Activated naive CD8-positive, alpha-beta T cell treated with anti-CD3 and anti-CD28 coated beads, Interleukin-2, amount 50 U/mL, for 24 hours (primary cell): ENCODE measurements around the gene RELN.

Experiments used
- ATAC-seq: fragments of 150-1000 bp; cut with Tn5 transposase; one replicate; pipeline ENCODE4 v1.10.0; 2021
- DNase-seq: peaks from one replicate; pipeline ENCODE4 v3.0.0; 2021
- H3K27ac Mint-ChIP-seq: one replicate; pipeline ENCODE4 v1.8.0; 2021; ENCODE audit warnings: mild to moderate bottlenecking, mixed read lengths
- H3K27me3 Mint-ChIP-seq: one replicate; pipeline ENCODE4 v1.8.0; 2021; ENCODE audit warnings: mixed read lengths
- H3K36me3 Mint-ChIP-seq: one replicate; pipeline ENCODE4 v1.8.0; 2021; ENCODE audit warnings: low read depth, mixed read lengths
- H3K4me1 Mint-ChIP-seq: one replicate; pipeline ENCODE4 v1.8.0; 2021; ENCODE audit warnings: mixed read lengths
- H3K4me3 Mint-ChIP-seq: one replicate; pipeline ENCODE4 v1.8.0; 2021; ENCODE audit warnings: mild to moderate bottlenecking, moderate library complexity, mixed read lengths
- H3K9me3 Mint-ChIP-seq: one replicate; pipeline ENCODE4 v1.8.0; 2021; ENCODE audit warnings: mixed read lengths

The RELN gene

DNA sequence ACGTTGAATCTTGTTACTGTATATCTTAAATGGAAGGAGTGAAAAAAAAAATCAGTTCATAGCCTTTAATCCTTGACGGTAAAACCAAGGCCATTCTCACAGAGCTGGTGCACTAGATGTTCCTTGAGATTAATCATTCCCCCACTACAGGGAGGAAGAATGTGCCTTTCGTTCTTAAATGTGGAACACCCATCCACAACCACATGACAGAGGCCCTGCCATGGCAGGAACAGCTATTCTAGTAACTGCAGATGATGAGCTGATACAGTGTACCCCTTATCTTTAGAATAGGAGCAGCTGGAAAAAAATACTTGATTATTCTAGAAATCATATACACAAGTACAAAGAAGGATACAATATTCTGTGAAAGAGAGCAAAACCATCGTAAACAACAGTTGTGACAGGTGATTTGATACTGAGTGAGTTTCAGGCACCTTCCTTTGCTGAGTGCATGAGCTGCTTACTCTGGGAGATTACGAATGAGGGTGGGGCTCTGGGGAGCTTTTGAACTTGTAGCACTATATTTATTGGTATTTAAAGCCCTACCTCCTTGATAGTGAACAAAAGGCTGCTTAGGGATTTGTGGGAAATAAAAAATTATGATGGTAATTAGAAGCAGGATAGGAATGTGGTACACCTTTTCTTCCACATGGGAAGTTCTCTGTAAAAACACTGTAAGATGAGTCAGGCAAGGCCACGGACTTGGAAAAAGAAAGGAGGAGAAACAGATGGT is 299.1 kb downstream of the RELN start:
- Mint-ChIP-seq H3K27ac (no peak overlapping the region), H3K36me3 (no peaks in the 10 kb centered on the region), H3K4me1 (no peaks in the 10 kb centered on the region), H3K9me3 (no peaks in the 10 kb centered on the region), H3K4me3 (no peak overlapping the region), H3K27me3 (peaks cover 7% of the 10 kb centered on the region)
- ATAC-seq (no peak), DNase-seq (no peak)

DNA sequence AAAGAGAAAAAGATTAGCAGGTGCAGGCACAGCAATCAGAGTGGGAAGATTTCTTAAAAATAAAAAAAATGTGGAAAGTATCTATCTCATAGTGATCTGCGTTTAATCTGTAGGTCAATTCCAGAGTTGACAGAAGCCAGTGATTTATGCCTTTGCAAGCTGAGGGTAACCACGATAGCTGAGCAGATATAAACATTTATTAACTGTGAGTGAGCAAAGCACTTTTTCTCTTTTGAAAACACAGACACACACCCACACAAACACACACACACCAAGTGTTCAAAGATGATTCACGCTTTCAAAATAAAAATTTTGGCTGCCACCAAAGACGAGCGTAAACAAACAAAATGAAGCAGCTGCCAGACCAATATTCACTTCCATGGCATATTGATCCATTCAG is 300.2 kb downstream of the RELN start:
- no peaks in the 10 kb centered on the region for H3K4me1 Mint-ChIP-seq
- DNase-seq (no peak), ATAC-seq (no peak)
- no peak overlapping the region for H3K27ac Mint-ChIP-seq
- no peak overlapping the region for H3K4me3 Mint-ChIP-seq
- H3K9me3 Mint-ChIP-seq: no peaks in the 10 kb centered on the region
- H3K36me3 Mint-ChIP-seq: no peaks in the 10 kb centered on the region
- H3K27me3 Mint-ChIP-seq: peaks cover 7% of the 10 kb centered on the region

- Mint-ChIP-seq H3K4me3 (no peak overlapping the region), H3K27ac (no peak overlapping the region), H3K27me3 (peaks cover 7% of the 10 kb centered on the region), H3K9me3 (no peaks in the 10 kb centered on the region), H3K36me3 (no peaks in the 10 kb centered on the region), H3K4me1 (no peaks in the 10 kb centered on the region)
- ATAC-seq (no peak), DNase-seq (no peak)
Observed at GRCh38 chr7:103687951-103688350, 301.5 kb downstream of the RELN start.

GRCh38 chr7:103687272-103687671 is 302.2 kb downstream of the RELN start:
- DNase-seq: no peak
- Mint-ChIP-seq H3K27me3 (peaks cover 7% of the 10 kb centered on the region), H3K27ac (no peak overlapping the region), H3K4me3 (no peak overlapping the region), H3K4me1 (no peaks in the 10 kb centered on the region), H3K9me3 (no peaks in the 10 kb centered on the region), H3K36me3 (no peaks in the 10 kb centered on the region)
- ATAC-seq: no peak

DNA sequence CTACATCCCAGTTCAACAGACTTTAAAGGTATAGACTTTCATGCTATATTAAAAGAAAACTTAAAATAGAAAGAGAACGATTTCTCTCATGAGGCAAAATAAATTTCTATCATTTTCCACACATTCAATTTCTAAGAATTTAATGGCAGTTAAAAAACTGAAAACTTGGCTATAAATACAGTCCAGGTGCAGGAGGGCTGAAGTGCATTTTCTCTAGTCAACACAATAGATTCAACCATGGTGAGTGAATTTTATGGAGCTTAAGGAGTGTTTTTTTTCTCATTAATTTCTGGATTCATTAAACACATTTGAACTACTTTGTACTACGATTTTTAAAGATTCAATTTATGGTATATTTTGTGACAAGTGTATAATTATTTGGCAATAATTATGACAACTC is 302.7 kb downstream of the RELN start:
- peaks cover 7% of the 10 kb centered on the region for H3K27me3 Mint-ChIP-seq
- H3K4me1 Mint-ChIP-seq: no peaks in the 10 kb centered on the region
- no peaks in the 10 kb centered on the region for H3K36me3 Mint-ChIP-seq
- no peaks in the 10 kb centered on the region for H3K9me3 Mint-ChIP-seq
- H3K4me3 Mint-ChIP-seq: no peak overlapping the region
- H3K27ac Mint-ChIP-seq: no peak overlapping the region
- DNase-seq (no peak), ATAC-seq (no peak)

DNA sequence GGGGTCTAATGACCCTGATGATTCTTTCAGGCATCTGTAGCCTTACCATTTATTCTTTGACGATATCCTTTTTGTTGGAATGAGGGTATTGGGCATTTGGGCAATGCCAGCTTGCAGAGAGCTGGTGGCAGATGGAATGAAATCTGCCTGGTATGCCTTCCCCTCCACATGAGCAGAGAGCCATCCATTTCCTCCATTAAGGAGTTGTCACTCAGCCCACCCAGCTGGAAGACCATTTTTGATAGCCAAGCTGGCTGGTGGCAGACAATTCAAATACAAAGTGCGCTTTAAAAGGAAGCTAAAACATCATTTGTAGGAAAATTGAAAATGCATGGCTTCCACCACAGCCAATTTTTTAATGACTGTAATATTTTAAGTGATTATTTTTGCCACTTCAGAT is 303.4 kb downstream of the RELN start:
- ATAC-seq: no peak
- H3K9me3 Mint-ChIP-seq: no peaks in the 10 kb centered on the region
- no peaks in the 10 kb centered on the region for H3K4me1 Mint-ChIP-seq
- no peaks in the 10 kb centered on the region for H3K36me3 Mint-ChIP-seq
- peaks cover 7% of the 10 kb centered on the region for H3K27me3 Mint-ChIP-seq
- DNase-seq: no peak
- H3K4me3 Mint-ChIP-seq: no peak overlapping the region
- H3K27ac Mint-ChIP-seq: no peak overlapping the region

DNA sequence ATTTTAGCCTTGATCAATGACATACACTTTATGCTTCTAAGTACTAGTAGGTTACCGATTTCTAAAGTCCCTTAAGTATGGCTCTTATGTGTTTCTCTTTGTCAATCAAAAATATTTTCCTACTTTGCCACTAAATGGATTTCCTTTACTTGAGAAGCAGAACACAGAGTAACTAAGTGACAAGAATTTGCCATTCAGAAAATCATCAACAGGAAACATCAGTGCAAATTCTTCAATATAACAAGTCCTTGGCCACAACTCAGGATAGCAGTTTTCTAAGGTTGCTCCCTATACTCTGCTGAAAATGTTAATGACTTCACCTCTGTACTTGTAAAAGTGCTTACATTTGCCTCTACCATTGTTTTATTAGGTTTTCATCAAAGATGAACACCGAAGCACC is 303.8 kb downstream of the RELN start:
- no peaks in the 10 kb centered on the region for H3K36me3 Mint-ChIP-seq
- H3K27ac Mint-ChIP-seq: no peak overlapping the region
- DNase-seq: no peak
- no peak overlapping the region for H3K4me3 Mint-ChIP-seq
- no peak for ATAC-seq
- H3K27me3 Mint-ChIP-seq: peaks cover 7% of the 10 kb centered on the region
- H3K4me1 Mint-ChIP-seq: no peaks in the 10 kb centered on the region
- H3K9me3 Mint-ChIP-seq: no peaks in the 10 kb centered on the region

DNA sequence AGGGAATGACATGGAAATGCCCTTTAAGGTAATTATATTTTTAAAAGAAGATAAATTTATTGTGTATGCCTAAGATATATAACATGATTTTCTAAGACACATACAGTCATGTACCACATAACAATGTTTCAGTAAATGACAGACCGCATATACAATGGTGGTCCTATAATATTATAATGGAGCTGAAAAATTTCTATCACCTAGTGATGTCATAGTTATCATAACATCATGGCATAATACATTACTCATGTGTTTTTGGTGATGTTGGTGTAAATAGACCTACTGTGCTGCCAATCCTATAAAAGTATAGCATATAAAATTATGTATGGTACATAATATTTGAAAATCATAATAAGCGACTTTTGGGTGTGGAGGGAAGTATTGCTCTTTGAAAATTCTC is 306.1 kb downstream of the RELN start:
- H3K27me3 Mint-ChIP-seq: peaks cover 6% of the 10 kb centered on the region
- no peak overlapping the region for H3K4me3 Mint-ChIP-seq
- H3K36me3 Mint-ChIP-seq: no peaks in the 10 kb centered on the region
- H3K27ac Mint-ChIP-seq: no peak overlapping the region
- H3K9me3 Mint-ChIP-seq: no peaks in the 10 kb centered on the region
- no peaks in the 10 kb centered on the region for H3K4me1 Mint-ChIP-seq
- DNase-seq (no peak), ATAC-seq (no peak)

DNA sequence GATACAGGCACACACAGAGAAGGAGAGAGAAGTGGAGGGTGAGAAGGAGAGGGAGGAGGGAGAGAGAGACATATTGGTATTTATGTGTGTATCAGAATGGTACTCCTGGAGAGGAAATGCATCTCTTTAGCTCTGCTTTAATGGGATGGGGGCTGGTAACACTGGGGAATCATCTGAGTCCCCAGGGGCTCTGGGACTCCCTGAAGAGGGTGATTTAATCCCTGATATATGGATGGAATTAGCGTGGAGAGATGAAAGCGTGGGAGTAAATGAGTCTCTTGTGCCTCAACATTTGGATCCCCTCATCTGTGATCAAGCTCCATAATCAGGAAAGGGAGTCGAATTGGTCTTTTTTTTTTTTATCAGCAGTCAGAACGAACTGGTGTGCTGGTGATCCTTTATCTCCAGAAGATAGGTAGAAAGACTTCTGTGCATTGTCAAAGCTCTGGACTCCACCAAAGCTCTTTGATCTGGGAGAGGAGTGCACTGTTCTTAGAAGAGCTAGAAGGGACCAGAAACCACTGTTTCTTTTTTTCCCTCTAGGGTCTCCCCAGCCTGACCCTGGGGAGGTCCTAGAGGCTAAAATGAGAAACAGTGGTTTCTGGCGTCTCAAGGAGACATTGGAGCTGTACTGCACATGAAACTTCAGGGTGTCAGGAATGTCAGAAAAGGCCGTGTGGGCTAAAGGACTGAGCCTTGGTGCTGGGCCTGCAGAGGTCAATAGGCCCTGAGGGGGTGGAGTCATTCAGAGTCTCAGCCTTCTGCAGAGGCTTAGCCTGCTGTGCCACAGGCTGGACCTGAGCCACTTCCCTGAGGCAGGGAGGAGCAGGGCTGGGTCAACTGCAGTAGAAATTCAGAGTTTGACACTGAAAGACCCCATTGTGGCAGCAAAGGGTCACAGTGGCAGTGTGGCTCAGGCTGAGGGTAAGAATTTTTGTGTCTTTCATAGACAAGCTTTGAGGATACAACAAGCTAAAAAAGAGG is 309.0 kb downstream of the RELN start:
- Mint-ChIP-seq H3K4me1 (no peaks in the 10 kb centered on the region), H3K27me3 (no peaks in the 10 kb centered on the region), H3K4me3 (no peak overlapping the region), H3K27ac (no peak overlapping the region), H3K9me3 (peaks cover 7% of the 10 kb centered on the region), H3K36me3 (no peaks in the 10 kb centered on the region)
- no peak for ATAC-seq
- no peak for DNase-seq

DNA sequence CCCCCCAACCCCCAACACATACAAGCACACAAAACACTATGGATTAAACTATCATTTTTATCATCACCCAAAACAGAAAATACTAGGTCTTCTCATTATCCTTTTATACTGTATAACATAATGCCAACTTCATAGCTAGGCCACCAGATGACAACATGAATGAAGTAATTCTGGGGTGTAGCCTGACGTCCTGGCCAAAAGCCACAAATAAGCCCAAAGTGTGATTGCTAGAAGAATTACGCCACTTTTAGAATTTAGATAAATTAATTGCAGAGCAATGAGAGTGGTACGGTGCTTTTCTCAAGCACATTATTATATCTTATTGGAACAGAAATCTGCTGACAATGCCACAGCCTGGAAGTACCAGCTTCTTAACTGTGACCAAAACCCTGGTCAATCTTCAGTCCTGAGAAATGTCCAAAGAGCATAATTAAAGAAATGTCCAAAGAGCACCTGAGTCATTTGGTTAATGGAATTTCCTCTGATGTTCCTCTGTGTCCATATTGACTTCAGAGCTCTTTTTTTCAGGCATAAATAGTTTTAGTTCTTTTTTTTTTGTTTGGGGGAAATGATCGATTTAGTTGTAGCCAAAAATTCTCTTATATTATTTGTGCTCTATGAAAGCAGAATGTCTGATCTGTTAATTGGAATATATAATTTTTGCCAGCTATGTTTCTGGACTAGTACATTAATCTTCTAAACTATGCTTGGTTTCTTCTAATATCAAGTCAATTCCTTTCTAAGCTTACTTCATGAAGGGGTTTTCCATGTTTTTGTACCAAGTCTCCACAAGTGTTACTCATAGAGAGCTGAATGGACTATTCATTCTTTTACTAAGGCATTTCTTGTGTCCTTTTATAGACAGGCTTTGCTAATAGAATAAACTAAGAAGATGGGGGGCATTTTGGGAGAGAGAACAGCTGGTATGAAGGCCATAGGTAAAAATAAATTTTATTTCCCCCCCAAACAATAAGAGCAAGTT is 310.0 kb downstream of the RELN start:
- ATAC-seq: no peak
- H3K27ac Mint-ChIP-seq: no peak overlapping the region
- H3K9me3 Mint-ChIP-seq: peaks cover 7% of the 10 kb centered on the region
- H3K4me3 Mint-ChIP-seq: no peak overlapping the region
- H3K36me3 Mint-ChIP-seq: no peaks in the 10 kb centered on the region
- no peak for DNase-seq
- no peaks in the 10 kb centered on the region for H3K4me1 Mint-ChIP-seq
- no peaks in the 10 kb centered on the region for H3K27me3 Mint-ChIP-seq

- DNase-seq: no peak
- H3K27ac Mint-ChIP-seq: no peak overlapping the region
- no peak for ATAC-seq
- H3K27me3 Mint-ChIP-seq: peaks cover 3% of the 10 kb centered on the region
- no peaks in the 10 kb centered on the region for H3K9me3 Mint-ChIP-seq
- H3K4me1 Mint-ChIP-seq: no peaks in the 10 kb centered on the region
- H3K4me3 Mint-ChIP-seq: no peak overlapping the region
- H3K36me3 Mint-ChIP-seq: no peaks in the 10 kb centered on the region
Observed at GRCh38 chr7:103668279-103668941, 321.0 kb downstream of the RELN start.

DNA sequence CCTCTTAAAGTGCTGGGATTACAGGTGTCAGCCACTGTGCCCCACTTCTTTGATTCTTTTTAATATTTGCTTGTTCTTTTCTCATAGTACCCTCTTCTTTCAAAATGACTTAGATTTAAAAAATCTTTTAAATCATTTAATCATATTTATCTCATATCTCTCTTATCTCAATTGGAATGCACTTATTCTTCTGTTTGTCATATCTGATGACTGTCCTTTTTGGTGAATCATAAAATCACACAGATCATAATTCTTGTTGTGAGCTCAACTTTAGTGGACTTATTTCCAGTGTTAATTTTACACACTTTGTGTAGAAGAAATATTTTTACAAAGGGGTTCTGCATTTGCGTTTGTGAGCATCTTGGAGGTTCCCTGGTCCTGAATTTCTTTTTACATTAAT is 323.1 kb downstream of the RELN start:
- no peak overlapping the region for H3K4me3 Mint-ChIP-seq
- no peaks in the 10 kb centered on the region for H3K4me1 Mint-ChIP-seq
- ATAC-seq: no peak
- no peaks in the 10 kb centered on the region for H3K9me3 Mint-ChIP-seq
- H3K27me3 Mint-ChIP-seq: peaks cover 3% of the 10 kb centered on the region
- H3K27ac Mint-ChIP-seq: no peak overlapping the region
- DNase-seq: no peak
- no peaks in the 10 kb centered on the region for H3K36me3 Mint-ChIP-seq

- no peak for ATAC-seq
- DNase-seq: no peak
- Mint-ChIP-seq H3K4me1 (no peaks in the 10 kb centered on the region), H3K27me3 (peaks cover 3% of the 10 kb centered on the region), H3K9me3 (no peaks in the 10 kb centered on the region), H3K36me3 (no peaks in the 10 kb centered on the region), H3K4me3 (no peak overlapping the region), H3K27ac (no peak overlapping the region)
Observed at GRCh38 chr7:103664577-103664976, 324.9 kb downstream of the RELN start.
